Upper lobe of left lung (tissue), 4 donors: ENCODE measurements around the gene TCF7L1.

Experiments
- CTCF ChIP-seq, 6 experiments: fragments of 450-650 bp in 4 of 6; fragments of 200-600 bp in 2 of 6; sonication (generic) in 2 of 6; IDR thresholded peaks; one replicate each; pipeline ENCODE4 v1.5.1; 2016 to 2019; ENCODE audit warnings: antibody characterized with exemption in 6 of 6
- EP300 ChIP-seq, 4 donors: sonication (generic); formaldehyde crosslinking; IDR thresholded peaks; one replicate each; pipeline ENCODE4 v1.5.1; 2017; ENCODE audit warnings: antibody characterized with exemption in 4 of 4, control low read depth in 2 of 4
- POLR2A ChIP-seq, 4 donors: fragments of 450-650 bp; IDR thresholded peaks; one replicate each; pipeline ENCODE4 v1.5.1; 2016 to 2017; ENCODE audit warnings: antibody characterized with exemption in 4 of 4, mild to moderate bottlenecking in 2 of 4
- POLR2AphosphoS5 ChIP-seq, 2 donors: sonication (generic); formaldehyde crosslinking; IDR thresholded peaks; one replicate each; pipeline ENCODE4 v1.5.1; 2017; ENCODE audit warnings: antibody characterized with exemption in 2 of 2

DNA sequence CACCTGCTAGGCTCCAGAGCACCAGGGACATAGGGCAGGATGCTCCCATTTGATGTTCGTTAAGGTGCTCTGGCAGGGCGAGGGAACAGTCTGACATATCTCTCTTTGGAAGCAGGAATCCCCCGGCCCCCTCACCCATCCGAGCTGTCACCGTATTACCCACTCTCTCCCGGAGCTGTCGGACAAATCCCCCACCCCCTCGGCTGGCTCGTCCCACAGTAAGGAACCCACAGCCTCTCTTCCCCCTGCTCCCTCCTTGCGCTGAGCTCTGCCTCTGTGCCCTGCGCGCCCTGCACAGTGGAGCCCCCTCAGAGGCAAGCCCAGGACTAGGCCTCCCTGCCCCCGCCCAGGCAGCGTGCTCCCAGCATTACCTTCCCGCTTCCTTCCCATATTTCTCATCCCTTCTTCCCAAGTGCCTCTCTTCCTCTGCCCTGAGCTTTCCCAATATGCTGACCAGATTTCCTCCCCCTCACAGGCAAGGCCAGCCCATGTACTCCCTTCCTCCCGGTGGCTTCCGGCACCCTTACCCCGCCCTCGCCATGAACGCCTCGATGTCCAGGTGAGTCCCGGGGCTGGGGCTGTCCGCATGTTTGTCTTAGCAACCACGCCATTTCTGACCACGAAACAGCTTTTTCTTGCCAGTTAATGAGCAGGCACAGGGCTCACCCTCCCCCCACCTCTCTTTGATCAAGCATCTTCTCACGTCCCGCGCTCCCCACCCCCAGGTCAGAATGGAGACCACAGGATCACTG is 170.8 kb downstream of the TCF7L1 start:
- no peak for TF ChIP-seq CTCF (IDR thresholded peaks at IDR 0.05)
- no peak for TF ChIP-seq POLR2A (IDR thresholded peaks at IDR 0.05)
- no peak for TF ChIP-seq POLR2AphosphoS5 (IDR thresholded peaks at IDR 0.05)
- no peak for TF ChIP-seq EP300 (IDR thresholded peaks at IDR 0.05)
